Spleen (tissue), 11 donors: ENCODE data around the gene ETDB. TPM values are rescaled to one million over a fixed set of nuclear protein-coding genes. Genes with fewer than 3 reads are reported as not detected.

Experiments used
- DNase-seq: peaks from one replicate; pipeline ENCODE4 v3.0.0-alpha.2; 2020
- H3K27ac ChIP-seq, 8 donors: fragments of 200-600 bp; sonication (generic) in 7 of 8; 1 replicate in 4 of 8; 2 replicates in 4 of 8; pipeline versions ENCODE4 v1.5.0 to v1.8.0; 2016 to 2021; ENCODE audit warnings: inconsistent platforms in 4 of 8, mild to moderate bottlenecking in 4 of 8, moderate library complexity in 1 of 8
- H3K27me3 ChIP-seq, 7 donors: fragments of 200-600 bp; sonication (generic) in 6 of 7; replicated peaks in 1 of 7; 1 replicate in 4 of 7; 2 replicates in 3 of 7; pipeline versions ENCODE4 v1.5.0 to v1.8.0; 2016 to 2021; ENCODE audit warnings: inconsistent platforms in 3 of 7, mild to moderate bottlenecking in 1 of 7
- H3K36me3 ChIP-seq, 6 donors: fragments of 200-600 bp; sonication (generic) in 5 of 6; 1 replicate in 4 of 6; 2 replicates in 2 of 6; pipeline versions ENCODE4 v1.5.0 to v1.8.0; 2016 to 2021; ENCODE audit warnings: inconsistent platforms in 2 of 6
- H3K4me1 ChIP-seq, 6 donors: fragments of 200-600 bp; sonication (generic) in 5 of 6; 1 replicate in 3 of 6; 2 replicates in 3 of 6; pipeline versions ENCODE4 v1.5.0 to v1.8.0; 2016 to 2021; ENCODE audit warnings: inconsistent platforms in 3 of 6
- H3K4me3 ChIP-seq, 8 donors: fragments of 200-600 bp; sonication (generic) in 7 of 8; 1 replicate in 4 of 8; 2 replicates in 4 of 8; pipeline versions ENCODE4 v1.5.0 to v1.8.0; 2016 to 2021; ENCODE audit warnings: inconsistent platforms in 4 of 8, mild to moderate bottlenecking in 4 of 8, moderate library complexity in 2 of 8
- H3K9me3 ChIP-seq, 8 donors: fragments of 200-600 bp; sonication (generic) in 7 of 8; 1 replicate in 4 of 8; 2 replicates in 4 of 8; pipeline versions ENCODE4 v1.5.0 to v1.8.0; 2016 to 2021; ENCODE audit warnings: inconsistent platforms in 4 of 8
- POLR2A ChIP-seq, 3 donors: fragments of 450-650 bp; IDR thresholded peaks; one replicate each; pipeline ENCODE4 v1.5.1; 2017; ENCODE audit warnings: antibody characterized with exemption in 3 of 3, mild to moderate bottlenecking in 1 of 3
- POLR2AphosphoS5 ChIP-seq, 3 donors: sonication (generic); formaldehyde crosslinking; IDR thresholded peaks; one replicate each; pipeline ENCODE4 v1.5.1; 2017; ENCODE audit warnings: antibody characterized with exemption in 3 of 3
- WGBS, 5 donors: extraction: QIAGEN DNeasy Blood & Tissue Kit in 3 of 5; methylation state at CpG; one replicate each; pipeline versions ENCODE4 v1.1.5 to v1.1.7; 2013 to 2018; 5-methylcytosine and 5-hydroxymethylcytosine counted together
- intact Hi-C: fragments of 100-400 bp; cut with DNase I; formaldehyde crosslinking; loops from one replicate; pipeline ENCODE4 v1.15.0; 2023; ENCODE audit warnings: low total_unique reads
- polyA plus RNA-seq, 3 donors: library from polyadenylated mRNA; stranded (reverse); fragments of 200-250 nt; gene quantifications; one replicate each; pipeline ENCODE4 v1.2.1, GENCODE V29; 2013
- total RNA-seq, 7 donors: library from RNA; depleted of rRNA in 3 of 7; stranded (reverse); fragments of >200 nt in 3 of 7; fragmentation: NEBNext Ultra II Directional in 4 of 7; extraction: Animal tissue kit (Norgen Biotek cat#: 25700) in 4 of 7; gene quantifications; one replicate each; pipeline versions ENCODE4 v1.1.0 to v1.2.1, GENCODE V29; 2016 to 2021
- TF ChIP-seq, protein P1 (sequence below), 11 experiments: fragments of 200-600 bp in 7 of 11; fragments of 450-650 bp in 4 of 11; sonication (generic) in 4 of 11; IDR thresholded peaks in 8 of 11; conservative IDR thresholded peaks in 3 of 11; 1 replicate in 7 of 11; 2 replicates in 4 of 11; pipeline versions ENCODE4 v1.4.0 to v1.8.0; 2016 to 2021; ENCODE audit warnings: antibody characterized with exemption in 11 of 11, inconsistent platforms in 4 of 11, mild to moderate bottlenecking in 1 of 11
- donor health status: healthy with polysubstance abuse.
- donor health status: DM: no; HTN: no; CAD: no; lungs with moderate emphysema.
- donor health status: DM: no; HTN: no; CAD: no.
- donor health status: Bipolar disorder and iron deficiency.
- donor health status: healthy.
- donor health status: DM: no; HTN: no; CAD: no.
- donor health status: DM: yes; HTN: yes; CAD: no.

Gene ETDB
- total and polyA plus RNA-seq, 10 donors = not detected

DNA sequence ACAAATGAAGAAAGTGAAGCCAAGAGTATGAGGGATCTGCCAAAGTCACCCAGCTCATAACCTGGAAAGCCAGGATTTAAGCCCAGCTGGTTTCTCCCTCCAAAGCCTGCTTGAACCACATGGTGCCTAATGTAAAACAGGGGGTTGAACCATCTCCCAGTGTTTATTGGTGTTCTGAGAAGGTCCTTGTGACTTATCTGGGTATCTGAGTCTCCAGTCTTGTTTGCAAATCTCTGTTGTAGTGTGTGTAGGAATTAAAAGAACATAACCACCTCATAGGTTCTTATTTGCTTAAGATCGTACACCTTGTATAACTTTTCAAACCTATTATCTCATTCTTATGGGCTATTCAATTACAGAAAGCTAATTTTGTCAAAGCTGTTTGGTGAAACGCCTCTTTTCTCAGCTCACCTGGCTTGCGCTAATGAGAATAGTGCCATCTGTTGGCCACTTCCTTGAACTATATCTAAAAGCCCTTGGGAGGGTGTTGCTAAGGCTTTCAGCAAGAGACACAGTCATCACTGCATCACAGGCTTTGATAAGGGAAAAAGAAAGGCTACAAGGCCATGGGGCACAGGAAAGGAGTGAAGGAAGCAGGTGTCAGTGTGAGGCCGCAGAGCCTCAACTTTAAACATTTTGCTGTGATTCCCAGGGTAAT lies 34.0 kb downstream of the ETDB start:
- 2 to 8% (median 3%) methylated on average over 4 of the region's 4 CpGs for WGBS, 5 donors
- no peaks in the 10 kb centered on the region for H3K36me3 ChIP-seq
- intact Hi-C loops = no loop called here
- no peaks in the 10 kb centered on the region for H3K27me3 ChIP-seq
- no peaks in the 10 kb centered on the region for H3K9me3 ChIP-seq
- TF ChIP-seq, protein P1, sequence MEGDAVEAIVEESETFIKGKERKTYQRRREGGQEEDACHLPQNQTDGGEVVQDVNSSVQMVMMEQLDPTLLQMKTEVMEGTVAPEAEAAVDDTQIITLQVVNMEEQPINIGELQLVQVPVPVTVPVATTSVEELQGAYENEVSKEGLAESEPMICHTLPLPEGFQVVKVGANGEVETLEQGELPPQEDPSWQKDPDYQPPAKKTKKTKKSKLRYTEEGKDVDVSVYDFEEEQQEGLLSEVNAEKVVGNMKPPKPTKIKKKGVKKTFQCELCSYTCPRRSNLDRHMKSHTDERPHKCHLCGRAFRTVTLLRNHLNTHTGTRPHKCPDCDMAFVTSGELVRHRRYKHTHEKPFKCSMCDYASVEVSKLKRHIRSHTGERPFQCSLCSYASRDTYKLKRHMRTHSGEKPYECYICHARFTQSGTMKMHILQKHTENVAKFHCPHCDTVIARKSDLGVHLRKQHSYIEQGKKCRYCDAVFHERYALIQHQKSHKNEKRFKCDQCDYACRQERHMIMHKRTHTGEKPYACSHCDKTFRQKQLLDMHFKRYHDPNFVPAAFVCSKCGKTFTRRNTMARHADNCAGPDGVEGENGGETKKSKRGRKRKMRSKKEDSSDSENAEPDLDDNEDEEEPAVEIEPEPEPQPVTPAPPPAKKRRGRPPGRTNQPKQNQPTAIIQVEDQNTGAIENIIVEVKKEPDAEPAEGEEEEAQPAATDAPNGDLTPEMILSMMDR (IDR thresholded peaks at IDR 0.05 in 8 of 11, conservative IDR thresholded peaks at IDR 0.05 in 3 of 11) = peak; percentile 23 to 75 (median 62)
- TF ChIP-seq POLR2A (IDR thresholded peaks at IDR 0.05) (no peak), POLR2AphosphoS5 (IDR thresholded peaks at IDR 0.05) (no peak)
- no peaks in the 10 kb centered on the region for H3K4me1 ChIP-seq
- no peak overlapping the region for H3K27ac ChIP-seq
- DNase-seq = no peak
- H3K4me3 ChIP-seq = no peak overlapping the region

DNA sequence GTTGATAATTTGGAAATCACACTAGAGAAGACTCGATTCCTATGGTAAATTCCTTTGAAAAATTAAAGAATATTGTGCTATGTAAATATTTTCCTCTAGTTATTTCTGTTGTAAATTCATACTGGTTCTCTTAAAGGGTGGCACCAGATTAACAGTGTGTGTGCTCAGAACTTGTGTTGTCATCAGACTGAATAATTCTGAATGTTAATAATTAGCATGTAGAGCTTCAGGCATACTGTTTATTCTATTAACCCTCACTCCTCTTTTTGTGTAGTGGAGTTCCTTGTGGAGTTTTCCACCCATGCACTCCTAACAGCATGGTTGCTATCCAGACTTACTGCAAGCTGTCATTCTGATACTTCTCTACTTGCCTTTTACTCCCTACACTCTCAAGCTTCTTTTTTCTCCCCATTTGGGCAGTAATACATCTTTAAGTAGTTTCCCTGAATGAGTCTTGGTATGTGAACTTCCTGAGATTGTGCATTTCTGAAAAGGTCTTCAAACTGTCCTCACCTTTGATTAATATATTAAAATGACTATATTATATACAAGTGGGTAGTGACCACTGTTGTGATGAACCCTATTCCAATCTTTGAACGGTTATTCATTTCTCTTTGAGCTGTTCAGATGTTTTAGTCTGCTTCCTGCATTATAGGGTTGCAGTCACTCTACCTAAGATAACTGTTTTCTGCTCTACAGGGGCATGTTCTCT lies 38.5 kb downstream of the ETDB start:
- Histone ChIP-seq H3K4me1 (no peaks in the 10 kb centered on the region), H3K9me3 (no peaks in the 10 kb centered on the region), H3K36me3 (no peaks in the 10 kb centered on the region), H3K27ac (no peak overlapping the region), H3K4me3 (no peak overlapping the region), H3K27me3 (peaks cover 0 to 14% (median 0%) of the 10 kb centered on the region in 7 donors)
- DNase-seq = no peak
- TF ChIP-seq POLR2AphosphoS5 (IDR thresholded peaks at IDR 0.05) (no peak), POLR2A (IDR thresholded peaks at IDR 0.05) (no peak)
- TF ChIP-seq, protein P1 (IDR thresholded peaks at IDR 0.05 in 8 of 11, conservative IDR thresholded peaks at IDR 0.05 in 3 of 11) = no peak
- WGBS, 5 donors = 48 to 74% (median 65%) methylated on average over 2 of the region's 2 CpGs
- intact Hi-C loops = no loop called here

Other genes starting within 250 kb of the ETDB start
- gene MOSPD1, start 205.3 kb downstream of the ETDB start, total RNA-seq = 10 to 100 TPM in 6 of 7 donors, 1 to 10 TPM in 1; 8.7 to 21.4 (median 12.7) TPM
- 1 to 10 TPM; 5.0 to 6.9 (median 5.4) TPM for gene MOSPD1, start 205.3 kb downstream of the ETDB start, polyA plus RNA-seq
- 10 to 100 TPM in 1 of 7 donors, 1 to 10 TPM in 6; 5.2 to 12.0 (median 6.5) TPM for gene SMIM10, start 129.5 kb downstream of the ETDB start, total RNA-seq
- 10 to 100 TPM in 1 of 3 donors, 1 to 10 TPM in 2; 8.1 to 14.4 (median 9.5) TPM for gene SMIM10, start 129.5 kb downstream of the ETDB start, polyA plus RNA-seq
- gene RTL8B, start 98.0 kb downstream of the ETDB start, total RNA-seq = 1 to 10 TPM; 4.6 to 9.8 (median 7.5) TPM
- gene RTL8B, start 98.0 kb downstream of the ETDB start, polyA plus RNA-seq = 1 to 10 TPM; 3.5 to 6.3 (median 4.9) TPM
- 10 to 100 TPM; 36.5 to 60.0 (median 44.7) TPM for gene RTL8C, start 88.2 kb downstream of the ETDB start, total RNA-seq
- gene RTL8C, start 88.2 kb downstream of the ETDB start, polyA plus RNA-seq = 10 to 100 TPM; 34.8 to 57.6 (median 38.1) TPM
- 10 to 100 TPM; 14.3 to 30.8 (median 20.8) TPM for gene RTL8A, start 68.4 kb downstream of the ETDB start, total RNA-seq
- gene RTL8A, start 68.4 kb downstream of the ETDB start, polyA plus RNA-seq = 10 to 100 TPM; 36.4 to 43.8 (median 41.4) TPM
- 1 to 10 TPM in 6 of 7 donors, under 1 TPM in 1; 0.57 to 1.6 (median 1.4) TPM for gene SMIM10L2B, start 21.8 kb downstream of the ETDB start, total RNA-seq
- under 1 TPM; 0.26 to 0.42 (median 0.27) TPM for gene SMIM10L2B, start 21.8 kb downstream of the ETDB start, polyA plus RNA-seq
- gene CT55, start 50.9 kb upstream of the ETDB start, total RNA-seq = not detected
- not detected for gene CT55, start 50.9 kb upstream of the ETDB start, polyA plus RNA-seq
- not detected for gene ETDA, start 131.5 kb upstream of the ETDB start, total RNA-seq
- gene ETDA, start 131.5 kb upstream of the ETDB start, polyA plus RNA-seq = not detected
- gene ETDC, start 189.0 kb upstream of the ETDB start, total RNA-seq = not detected
- not detected for gene ETDC, start 189.0 kb upstream of the ETDB start, polyA plus RNA-seq
- 10 to 100 TPM; 12.6 to 23.1 (median 17.6) TPM for gene ZNF75D, start 223.6 kb upstream of the ETDB start, total RNA-seq
- 10 to 100 TPM in 2 of 3 donors, 1 to 10 TPM in 1; 8.4 to 12.7 (median 12.4) TPM for gene ZNF75D, start 223.6 kb upstream of the ETDB start, polyA plus RNA-seq
- gene ZNF449, start 224.3 kb upstream of the ETDB start, total RNA-seq = 10 to 100 TPM in 5 of 7 donors, 1 to 10 TPM in 2; 6.7 to 18.9 (median 10.6) TPM
- 1 to 10 TPM; 2.3 to 6.3 (median 4.2) TPM for gene ZNF449, start 224.3 kb upstream of the ETDB start, polyA plus RNA-seq